Right cardiac atrium (tissue), 5 donors: ENCODE results near the gene MLN. TPM values are rescaled to one million over a fixed set of nuclear protein-coding genes. Genes with fewer than 3 reads are reported as not detected.

Source experiments
- ATAC-seq, 2 donors: fragments of 200-7000 bp; cut with Tn5 transposase; one replicate each; pipeline versions ENCODE4 v1.8.0 to v1.9.1; 2020; ENCODE audit warnings: moderate library complexity in 2 of 2, mild to moderate bottlenecking in 1 of 2
- DNase-seq, 3 donors: peaks; one replicate each; pipeline ENCODE4 v3.0.0-alpha.2; 2020
- H3K27ac ChIP-seq: one replicate; pipeline ENCODE4 v1.5.1; 2013; ENCODE audit warnings: mild to moderate bottlenecking, low read length, control low read depth, moderate library complexity
- H3K27me3 ChIP-seq: one replicate; pipeline ENCODE4 v1.6.1; 2013; ENCODE audit not compliant: control insufficient read depth, insufficient read depth
- H3K4me1 ChIP-seq: one replicate; pipeline ENCODE4 v1.6.1; 2013; ENCODE audit warnings: low read length; ENCODE audit not compliant: control insufficient read depth, insufficient read depth
- H3K4me3 ChIP-seq: one replicate; pipeline ENCODE4 v1.5.1; 2013; ENCODE audit warnings: low read length, control low read depth
- H3K9me3 ChIP-seq: one replicate; pipeline ENCODE4 v1.6.1; 2013; ENCODE audit warnings: low read length; ENCODE audit not compliant: control insufficient read depth
- WGBS: extraction: QIAGEN DNeasy Blood & Tissue Kit; methylation state at CpG from one replicate; pipeline ENCODE4 v1.1.7; 2013; 5-methylcytosine and 5-hydroxymethylcytosine counted together
- intact Hi-C, 4 donors: fragments of 100-400 bp; cut with DNase I; formaldehyde crosslinking; loops; one replicate each; pipeline versions ENCODE4 v1.11.0 to v1.14.0; 2022 to 2023
- polyA plus RNA-seq: library from polyadenylated mRNA; stranded (reverse); fragments of 200-250 nt; gene quantifications from one replicate; pipeline ENCODE4 v1.2.3, GENCODE V29; 2013
- total RNA-seq, 4 donors: library from RNA; stranded (reverse); fragmentation: NEBNext Ultra II Directional; extraction: Animal tissue kit (Norgen Biotek cat#: 25700); gene quantifications; one replicate each; pipeline ENCODE4 v1.2.1, GENCODE V29; 2021
- donor health status: healthy with polysubstance abuse.
- donor health status: DM: no; HTN: yes; CAD: no.
- donor health status: DM: no; HTN: no; CAD: no.
- donor health status: DM: no; HTN: yes; CAD: no; lungs with severe emphysema.
- donor health status: DM: yes; HTN: yes; CAD: no.

MLN gene
- total and polyA plus RNA-seq, 5 donors, result not detected

DNA sequence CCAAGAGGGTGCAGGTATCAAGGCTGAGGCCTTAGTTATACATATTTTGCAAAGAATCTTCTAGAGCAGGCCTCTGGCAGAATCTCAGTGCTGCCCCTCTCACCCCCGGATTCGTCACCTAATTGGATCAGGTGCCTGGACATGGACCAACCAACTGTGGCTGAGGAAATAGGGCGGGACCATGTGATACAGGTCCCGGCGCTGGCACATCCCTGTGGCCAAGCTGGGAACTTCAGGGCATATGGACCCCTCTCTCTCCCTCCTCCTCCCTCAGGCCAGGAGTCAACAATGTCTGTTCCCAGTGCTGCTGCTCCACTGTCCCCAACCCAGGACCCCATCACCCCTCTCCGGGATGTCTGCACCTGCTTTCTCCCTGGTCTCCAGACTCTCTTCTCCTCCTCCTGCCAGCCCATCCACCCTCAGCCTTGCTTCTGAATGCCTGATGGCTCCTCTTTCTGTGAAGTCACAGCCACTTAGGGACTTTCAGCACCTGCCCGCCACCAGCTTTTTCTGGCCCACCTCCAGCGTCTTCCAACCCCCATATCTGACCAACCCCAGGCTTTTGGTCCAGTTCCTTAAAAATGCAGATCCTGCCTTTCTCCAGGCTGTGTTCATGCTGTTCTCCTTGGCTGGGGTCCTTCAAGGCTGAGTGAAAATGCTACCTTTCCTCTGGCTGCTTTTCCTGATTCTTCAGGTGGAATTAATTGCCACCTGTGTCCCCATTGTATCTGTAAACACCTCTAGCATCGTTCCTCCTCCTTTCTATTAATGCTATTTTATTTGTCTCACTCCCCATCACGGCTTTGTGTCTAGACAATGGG, 19.0 kb upstream of the MLN start:
- Histone ChIP-seq H3K27ac (no peak overlapping the region), H3K4me3 (no peak overlapping the region), H3K27me3 (no peaks in the 10 kb centered on the region), H3K9me3 (no peaks in the 10 kb centered on the region), H3K4me1 (no peaks in the 10 kb centered on the region)
- 53% methylated on average over 10 of the region's 10 CpGs for WGBS
- ATAC-seq (no peak), DNase-seq (no peak)
- intact Hi-C loops, result no loop called here

DNA sequence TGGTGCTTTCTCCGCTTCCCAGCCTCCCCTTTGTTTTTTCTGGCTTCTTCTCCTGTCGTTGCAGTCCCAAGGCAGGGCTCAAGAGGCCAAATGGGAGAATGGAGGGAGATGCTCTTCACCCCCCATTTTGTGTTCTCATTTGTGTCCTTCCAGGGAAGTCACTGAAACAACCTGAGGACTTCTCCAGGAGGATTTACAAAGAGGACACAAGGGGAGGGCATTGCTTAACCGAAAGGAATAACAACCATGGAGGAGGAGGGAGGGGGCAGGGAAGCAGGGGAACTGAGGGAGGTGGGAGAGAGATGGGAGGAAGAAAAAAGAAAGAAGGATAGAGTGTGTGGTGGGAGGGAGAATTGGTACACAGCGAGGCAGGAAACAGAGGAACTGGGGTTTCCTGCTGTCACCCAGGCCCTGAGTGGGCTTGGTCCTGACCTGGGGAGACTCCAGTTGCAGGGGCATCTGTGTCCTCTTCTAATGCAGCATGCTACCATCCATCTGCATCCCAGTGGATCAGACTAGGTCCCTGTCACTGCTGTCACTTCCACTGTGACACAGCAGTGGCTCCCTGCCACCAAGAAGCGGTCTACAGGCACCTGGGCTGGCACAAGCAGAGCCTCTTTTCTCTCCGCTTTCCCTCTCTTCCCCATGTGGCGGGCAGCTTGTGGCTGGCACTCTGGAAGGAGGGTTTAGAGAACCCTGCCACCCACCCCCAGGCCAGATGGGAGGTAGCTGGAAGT, 17.1 kb upstream of the MLN start:
- Histone ChIP-seq H3K27me3 (no peaks in the 10 kb centered on the region), H3K9me3 (no peaks in the 10 kb centered on the region), H3K4me3 (no peak overlapping the region), H3K27ac (no peak overlapping the region), H3K4me1 (no peaks in the 10 kb centered on the region)
- no peak for ATAC-seq
- DNase-seq, result no peak
- intact Hi-C loops, result no loop called here
- WGBS, result 62% methylated on average over 7 of the region's 7 CpGs

GRCh38 chr6:33820243-33820642, 16.4 kb upstream of the MLN start:
- 60% methylated on average over 10 of the region's 10 CpGs for WGBS
- H3K27me3 ChIP-seq, result no peaks in the 10 kb centered on the region
- no peak for ATAC-seq

GRCh38 chr6:33819021-33819420, 15.2 kb upstream of the MLN start:
- intact Hi-C loops, result no loop called here
- DNase-seq (no peak), ATAC-seq (no peak)
- no peaks in the 10 kb centered on the region for H3K4me1 ChIP-seq
- no peak overlapping the region for H3K4me3 ChIP-seq
- no peak overlapping the region for H3K27ac ChIP-seq
- H3K27me3 ChIP-seq, result no peaks in the 10 kb centered on the region
- no peaks in the 10 kb centered on the region for H3K9me3 ChIP-seq
- 76% methylated on average over 4 of the region's 4 CpGs for WGBS

More at GRCh38 chr6:33820243-33820642, 16.4 kb upstream of the MLN start:
- Histone ChIP-seq H3K9me3 (no peaks in the 10 kb centered on the region), H3K27ac (no peak overlapping the region), H3K4me3 (no peak overlapping the region), H3K4me1 (no peaks in the 10 kb centered on the region)
- no peak for DNase-seq
- intact Hi-C loops, result no loop called here

GRCh38 chr6:33818293-33818692, 14.5 kb upstream of the MLN start:
- Histone ChIP-seq H3K27me3 (no peaks in the 10 kb centered on the region), H3K4me3 (no peak overlapping the region), H3K9me3 (no peaks in the 10 kb centered on the region), H3K4me1 (no peaks in the 10 kb centered on the region), H3K27ac (no peak overlapping the region)
- WGBS, result 62% methylated on average over 3 of the region's 3 CpGs
- intact Hi-C loops, result no loop called here
- no peak for ATAC-seq
- no peak for DNase-seq

- intact Hi-C loops, result no loop called here
- H3K9me3 ChIP-seq, result no peaks in the 10 kb centered on the region
- DNase-seq (no peak), ATAC-seq (no peak)
- H3K4me3 ChIP-seq, result no peak overlapping the region
- no peaks in the 10 kb centered on the region for H3K27me3 ChIP-seq
- WGBS, result 74% methylated on average over 5 of the region's 5 CpGs
- no peaks in the 10 kb centered on the region for H3K4me1 ChIP-seq
- no peak overlapping the region for H3K27ac ChIP-seq
Measured at GRCh38 chr6:33817489-33817888, 13.7 kb upstream of the MLN start.

GRCh38 chr6:33816911-33817310, 13.1 kb upstream of the MLN start:
- ATAC-seq, result no peak
- no peaks in the 10 kb centered on the region for H3K4me1 ChIP-seq
- DNase-seq, result no peak
- no peaks in the 10 kb centered on the region for H3K27me3 ChIP-seq
- 69% methylated on average over 8 of the region's 8 CpGs for WGBS
- H3K27ac ChIP-seq, result no peak overlapping the region
- no peaks in the 10 kb centered on the region for H3K9me3 ChIP-seq
- intact Hi-C loops, result no loop called here
- H3K4me3 ChIP-seq, result no peak overlapping the region

DNA sequence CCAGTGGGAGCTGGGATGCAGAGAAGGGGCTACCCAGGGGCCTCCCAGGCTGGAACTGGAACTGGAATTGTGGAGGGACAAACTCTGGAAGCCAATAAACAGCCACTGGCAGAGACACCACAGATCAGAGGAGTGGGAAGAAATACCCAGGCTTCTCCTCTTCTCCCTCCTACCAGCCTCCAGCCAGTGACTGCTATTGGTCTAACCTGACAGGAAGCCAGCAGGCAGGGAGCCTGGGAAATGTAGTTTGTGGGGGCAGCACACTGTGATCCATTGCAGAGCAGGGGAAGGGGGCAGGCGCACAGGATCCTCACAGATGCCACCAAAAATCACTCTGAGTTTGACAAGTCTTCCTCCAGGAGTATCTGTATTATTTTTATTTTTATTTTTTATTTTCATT, 12.1 kb upstream of the MLN start:
- no peak for DNase-seq
- 19% methylated on average over 1 of the region's 1 CpG for WGBS

DNA sequence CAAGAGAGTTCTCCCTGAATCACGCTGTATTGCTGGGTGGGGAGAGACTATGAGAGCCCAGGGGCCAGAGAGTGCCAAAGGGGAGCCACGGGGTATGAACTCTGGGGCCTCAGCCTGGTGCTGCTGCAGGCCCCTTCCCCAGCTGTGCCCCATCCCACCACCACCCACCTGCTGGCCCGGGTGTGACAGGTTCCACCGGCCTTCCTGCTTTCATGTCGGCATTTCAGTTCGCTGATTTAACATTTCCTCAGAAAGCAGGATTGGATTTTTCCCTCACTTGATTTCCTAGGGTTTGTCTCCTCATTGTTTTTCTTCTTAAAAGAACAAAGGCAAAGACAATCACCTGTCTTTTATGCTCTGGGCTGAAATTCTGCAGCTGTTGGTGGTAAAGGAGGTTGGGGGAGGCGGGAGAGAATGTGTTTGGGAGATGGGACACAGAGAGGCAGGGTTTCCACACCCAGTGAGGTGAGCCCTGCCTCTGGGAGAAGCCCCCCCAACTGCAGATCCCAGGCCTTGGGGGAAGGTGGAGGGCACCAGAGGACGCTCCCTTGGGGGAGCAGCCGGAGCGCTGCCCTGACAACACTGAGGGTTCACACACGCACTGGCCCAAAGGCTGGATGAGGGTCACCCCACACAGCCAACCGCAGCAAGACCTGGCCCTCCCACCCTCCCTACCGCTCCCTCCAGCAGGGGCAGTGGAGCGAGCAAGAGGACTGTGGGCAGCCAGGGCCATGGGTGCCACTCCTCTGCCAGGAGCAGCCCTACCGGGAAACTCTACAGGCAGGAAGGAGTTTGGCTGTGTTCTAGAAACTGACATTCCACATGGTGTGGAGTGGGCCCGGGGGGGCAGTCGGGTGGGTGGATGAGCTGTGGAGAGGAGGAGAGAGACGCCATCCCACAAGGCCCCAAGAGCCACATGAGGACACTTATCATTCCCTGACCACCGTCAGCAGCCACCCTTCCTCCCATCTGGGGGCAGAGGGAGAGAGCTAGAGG, 10.5 kb upstream of the MLN start:
- Histone ChIP-seq H3K4me3 (no peak overlapping the region), H3K27me3 (no peaks in the 10 kb centered on the region), H3K4me1 (no peaks in the 10 kb centered on the region), H3K9me3 (no peaks in the 10 kb centered on the region), H3K27ac (no peak overlapping the region)
- no peak for DNase-seq
- no peak for ATAC-seq
- intact Hi-C loops, result no loop called here
- 67% methylated on average over 19 of the region's 19 CpGs for WGBS

More for the DNA sequence above, 12.1 kb upstream of the MLN start:
- Histone ChIP-seq H3K27me3 (no peaks in the 10 kb centered on the region), H3K9me3 (no peaks in the 10 kb centered on the region), H3K4me3 (no peak overlapping the region), H3K27ac (no peak overlapping the region), H3K4me1 (no peaks in the 10 kb centered on the region)
- intact Hi-C loops, result no loop called here
- no peak for ATAC-seq

GRCh38 chr6:33813246-33813904, 9.6 kb upstream of the MLN start:
- no peak overlapping the region for H3K4me3 ChIP-seq

More at GRCh38 chr6:33813246-33813904, 9.6 kb upstream of the MLN start:
- intact Hi-C loops, result no loop called here
- no peak overlapping the region for H3K27ac ChIP-seq
- ATAC-seq (no peak), DNase-seq (no peak)
- no peaks in the 10 kb centered on the region for H3K27me3 ChIP-seq
- H3K4me1 ChIP-seq, result no peaks in the 10 kb centered on the region
- H3K9me3 ChIP-seq, result no peaks in the 10 kb centered on the region
- 62% methylated on average over 16 of the region's 16 CpGs for WGBS
